Testis (tissue), 3 donors: ENCODE results near the gene ABCC8. TPM values are rescaled to one million over a fixed set of nuclear protein-coding genes. Genes with fewer than 3 reads are reported as not detected.
A peak's percentile ranks its signal among the peaks of the same experiment; 100 is the strongest.

Experiments used
- DNase-seq: peaks from one replicate; pipeline ENCODE4 v3.0.0-alpha.2; 2019
- H3K27ac ChIP-seq, 2 donors: fragments of 200-600 bp; sonication (generic); one replicate each; pipeline ENCODE4 v1.5.1; 2019
- H3K27me3 ChIP-seq: fragments of 200-600 bp; sonication (generic); one replicate; pipeline ENCODE4 v1.5.1; 2019
- H3K36me3 ChIP-seq: fragments of 200-600 bp; sonication (generic); one replicate; pipeline ENCODE4 v1.5.1; 2017; ENCODE audit warnings: low read depth; ENCODE audit errors: missing control alignments
- H3K4me1 ChIP-seq: fragments of 200-600 bp; sonication (generic); one replicate; pipeline ENCODE4 v1.5.1; 2019
- H3K4me3 ChIP-seq, 2 donors: fragments of 200-600 bp; sonication (generic); one replicate each; pipeline ENCODE4 v1.5.1; 2017 to 2019
- H3K9me3 ChIP-seq: fragments of 200-600 bp; sonication (generic); one replicate; pipeline ENCODE4 v1.5.1; 2017
- CTCF ChIP-seq, 3 experiments: fragments of 450-650 bp in 2 of 3; fragments of 200-600 bp in 1 of 3; sonication (generic) in 1 of 3; IDR thresholded peaks; one replicate each; pipeline ENCODE4 v1.5.1; 2016 to 2019; ENCODE audit warnings: antibody characterized with exemption in 3 of 3, mild to moderate bottlenecking in 2 of 3, moderate library complexity in 1 of 3
- POLR2A ChIP-seq: fragments of 450-650 bp; IDR thresholded peaks from one replicate; pipeline ENCODE4 v1.6.1; 2017; ENCODE audit warnings: antibody characterized with exemption, mild to moderate bottlenecking, moderate library complexity
- WGBS, 2 donors: methylation state at CpG; one replicate each; pipeline ENCODE4 v1.1.5; 2018; 5-methylcytosine and 5-hydroxymethylcytosine counted together
- intact Hi-C: fragments of 100-400 bp; cut with DNase I; formaldehyde crosslinking; loops from one replicate; pipeline ENCODE4 v1.15.1; 2023; ENCODE audit warnings: low total_unique reads
- polyA plus RNA-seq: library from polyadenylated mRNA; stranded (reverse); fragments of 350-450 nt; fragmentation: Illumina TruSeq; extraction: RNeasy Lipid Tissue Mini Kit (QIAGEN cat#74804); gene quantifications from one replicate; pipeline ENCODE4 v1.2.3, GENCODE V29; 2014; ENCODE audit warnings: low read depth, low replicate concordance; ENCODE audit not compliant: insufficient read depth
- total RNA-seq, 2 donors: library from RNA; depleted of rRNA; stranded (reverse); fragments of >200 nt; gene quantifications; one replicate each; pipeline ENCODE4 v1.2.3, GENCODE V29; 2016

Gene ABCC8
- total and polyA plus RNA-seq, 3 donors from 2014 or later = 1.5 to 2.2 (median 2.0) TPM

- H3K27ac ChIP-seq = no peak overlapping the region
- H3K4me3 ChIP-seq = no peak overlapping the region
- intact Hi-C loops = no loop called here
- WGBS, 2 donors = 94% methylated on average over 6 of the region's 6 CpGs; no CpG with 5 or more reads in 1 of the 2 donors
- DNase-seq = no peak
- no peaks in the 10 kb centered on the region for H3K36me3 ChIP-seq
- H3K4me1 ChIP-seq = peaks cover 3% of the 10 kb centered on the region
- no peaks in the 10 kb centered on the region for H3K9me3 ChIP-seq
- no peak for TF ChIP-seq POLR2A
- no peak for TF ChIP-seq CTCF (IDR thresholded peaks at IDR 0.05)
- H3K27me3 ChIP-seq = no peaks in the 10 kb centered on the region
Observed at GRCh38 chr11:17393472-17393871, 83.2 kb downstream of the ABCC8 start.

- no peaks in the 10 kb centered on the region for H3K27me3 ChIP-seq
- no peak for TF ChIP-seq POLR2A
- TF ChIP-seq CTCF (IDR thresholded peaks at IDR 0.05) = no peak
- H3K9me3 ChIP-seq = no peaks in the 10 kb centered on the region
- 83 to 88% methylated on average over 6 to 14 of the region's 14 CpGs for WGBS, 2 donors
- intact Hi-C loops = no loop called here
- no peak overlapping the region for H3K4me3 ChIP-seq
- H3K4me1 ChIP-seq = peaks cover 3% of the 10 kb centered on the region
- H3K36me3 ChIP-seq = no peaks in the 10 kb centered on the region
- no peak for DNase-seq
- no peak overlapping the region for H3K27ac ChIP-seq
Observed at GRCh38 chr11:17392872-17393271, 83.8 kb downstream of the ABCC8 start.

GRCh38 chr11:17391493-17392355, 84.9 kb downstream of the ABCC8 start:
- no peak for TF ChIP-seq POLR2A
- TF ChIP-seq CTCF (IDR thresholded peaks at IDR 0.05) = no peak
- Histone ChIP-seq H3K27ac (no peak overlapping the region), H3K27me3 (no peaks in the 10 kb centered on the region), H3K4me1 (peaks cover 3% of the 10 kb centered on the region), H3K36me3 (no peaks in the 10 kb centered on the region), H3K4me3 (no peak overlapping the region), H3K9me3 (no peaks in the 10 kb centered on the region)
- intact Hi-C loops = no loop called here
- no peak for DNase-seq
- WGBS, 2 donors = 89% methylated on average over 3 of the region's 3 CpGs

GRCh38 chr11:17389957-17390649, 86.5 kb downstream of the ABCC8 start:
- Histone ChIP-seq H3K4me3 (peak overlapping the region in 1 of 2 donors; percentile 54), H3K36me3 (no peaks in the 10 kb centered on the region), H3K4me1 (peaks cover 3% of the 10 kb centered on the region), H3K27me3 (no peaks in the 10 kb centered on the region), H3K9me3 (no peaks in the 10 kb centered on the region), H3K27ac (no peak overlapping the region)
- no peak for DNase-seq
- WGBS, 2 donors = 49 to 51% methylated on average over 10 of the region's 10 CpGs
- intact Hi-C loops = loop anchor here (5.0 kb wide), 1 partner anchor 112 kb away; no protein-coding TSS in a partner anchor
- TF ChIP-seq POLR2A = no peak
- TF ChIP-seq CTCF (IDR thresholded peaks at IDR 0.05) = no peak
